Panc1 (cell line): ENCODE results near the gene LRP5.

Source experiments
- CTCF ChIP-seq: fragments of 450-650 bp; IDR thresholded peaks from 2 replicates; pipeline ENCODE4 v1.5.1; 2017; ENCODE audit warnings: mild to moderate bottlenecking
- POLR2AphosphoS5 ChIP-seq: IDR thresholded peaks from 2 replicates; pipeline ENCODE4 v1.6.1; 2012; ENCODE audit warnings: mild to moderate bottlenecking, low read depth, low read length, moderate library complexity
- SIN3A ChIP-seq: IDR thresholded peaks from 2 replicates; pipeline ENCODE4 v1.6.1; 2012; ENCODE audit warnings: low read depth, mild to moderate bottlenecking, low read length, moderate library complexity, borderline replicate concordance; ENCODE audit not compliant: insufficient read depth
- TCF7L2 ChIP-seq: IDR thresholded peaks from 2 replicates; pipeline ENCODE4 v1.6.1; 2011; ENCODE audit warnings: mild to moderate bottlenecking, low read depth, low read length, inconsistent platforms

GRCh38 chr11:68315171-68315920 lies 3.0 kb downstream of the LRP5 start:
- TF ChIP-seq TCF7L2 (no peak), CTCF (no peak), POLR2AphosphoS5 (no peak; the same call in 1 of the 2 replicates), SIN3A (no peak)
